ENCODE measurements around the gene PLXNB2.
"Not testable (repeated sequence)": the region's sequence is repeated elsewhere in the genome, so short reads cannot be mapped to it uniquely, and the experiment has no call there.

Gene PLXNB2

GRCh38 chr22:50282361-50283155, 24.9 kb downstream of the PLXNB2 start:
- DNase-seq (ENCODE audit: low read depth in 1 of 2, low spot score in 1 of 2): no peak

GRCh38 chr22:50281957-50282356, 25.5 kb downstream of the PLXNB2 start:
- DNase-seq (ENCODE audit: low read depth in 1 of 2, low spot score in 1 of 2): no peak

- no peak for DNase-seq (ENCODE audit: low read depth in 1 of 2, low spot score in 1 of 2)
Observed at GRCh38 chr22:50281384-50281760, 26.1 kb downstream of the PLXNB2 start.

GRCh38 chr22:50280708-50281383, 26.6 kb downstream of the PLXNB2 start:
- DNase-seq (ENCODE audit: low read depth in 1 of 2, low spot score in 1 of 2): no peak

- DNase-seq (ENCODE audit: low read depth in 1 of 2, low spot score in 1 of 2): no peak
Observed at GRCh38 chr22:50280022-50280707, 27.3 kb downstream of the PLXNB2 start.

- DNase-seq (ENCODE audit: low read depth in 1 of 2, low spot score in 1 of 2): no peak
Observed at GRCh38 chr22:50278956-50279619, 28.4 kb downstream of the PLXNB2 start.

- DNase-seq (ENCODE audit: low read depth in 1 of 2, low spot score in 1 of 2): no peak
Observed at GRCh38 chr22:50278461-50278860, 29.0 kb downstream of the PLXNB2 start.

- DNase-seq (ENCODE audit: low read depth in 1 of 2, low spot score in 1 of 2): no peak
Observed at GRCh38 chr22:50277761-50278160, 29.7 kb downstream of the PLXNB2 start.

- DNase-seq (ENCODE audit: low read depth in 1 of 2, low spot score in 1 of 2): no peak
Observed at GRCh38 chr22:50276143-50276542, 31.3 kb downstream of the PLXNB2 start.

- no peak for DNase-seq (ENCODE audit: low read depth in 1 of 2, low spot score in 1 of 2)
Observed at GRCh38 chr22:50275181-50276055, 32.0 kb downstream of the PLXNB2 start.

- no peak for DNase-seq (ENCODE audit: low read depth in 1 of 2, low spot score in 1 of 2)
Observed at GRCh38 chr22:50274771-50275170, 32.7 kb downstream of the PLXNB2 start.

- DNase-seq (ENCODE audit: low read depth in 1 of 2, low spot score in 1 of 2): no peak
Observed at GRCh38 chr22:50274311-50274710, 33.1 kb downstream of the PLXNB2 start.

- not testable (repeated sequence) for DNase-seq (ENCODE audit: low read depth in 1 of 2, low spot score in 1 of 2)
Observed at GRCh38 chr22:50273781-50274180, 33.7 kb downstream of the PLXNB2 start.

GRCh38 chr22:50273352-50273751, 34.1 kb downstream of the PLXNB2 start:
- DNase-seq (ENCODE audit: low read depth in 1 of 2, low spot score in 1 of 2): not testable (repeated sequence)

- DNase-seq (ENCODE audit: low read depth in 1 of 2, low spot score in 1 of 2): no peak
Observed at GRCh38 chr22:50272044-50272802, 35.2 kb downstream of the PLXNB2 start.

- DNase-seq (ENCODE audit: low read depth in 1 of 2, low spot score in 1 of 2): peak in 1 of 2 donors; percentile 52
Observed at GRCh38 chr22:50271519-50271970, 35.9 kb downstream of the PLXNB2 start.

GRCh38 chr22:50270666-50271394, 36.6 kb downstream of the PLXNB2 start:
- DNase-seq (ENCODE audit: low read depth in 1 of 2, low spot score in 1 of 2): peak; percentile 51

GRCh38 chr22:50269970-50270665, 37.3 kb downstream of the PLXNB2 start, which contains the start of gene MAPK11:
Gene MAPK11, minus strand, starts transcription at chr22:50270380. Its CDS starts 88 bp downstream, at chr22:50270292.
- peak; percentile 48 to 60 for DNase-seq (ENCODE audit: low read depth in 1 of 2, low spot score in 1 of 2)
